Astrocyte (in vitro differentiated cells and primary cell): ENCODE data around the gene ARL6IP4.

Experiments used
- CTCF ChIP-seq: IDR thresholded peaks from 2 replicates; pipeline ENCODE4 v1.5.1; 2011; ENCODE audit warnings: low read depth, mild to moderate bottlenecking, inconsistent platforms, low read length, moderate library complexity; ENCODE audit not compliant: insufficient read depth
- EZH2 ChIP-seq: IDR thresholded peaks from 2 replicates; pipeline ENCODE4 v1.6.1; 2012; ENCODE audit warnings: mild to moderate bottlenecking, low read length, inconsistent platforms; ENCODE audit not compliant: insufficient read depth

- no peak for TF ChIP-seq CTCF
- no peak for TF ChIP-seq EZH2
These were observed 24.4 kb upstream of the ARL6IP4 start for GRCh38 chr12:122956035-122956434.
